ENCODE measurements around the gene HES7. TPM values are rescaled to one million over a fixed set of nuclear protein-coding genes. Genes with fewer than 3 reads are reported as not detected.

HES7 gene
- total and polyA plus RNA-seq, 4 donors = not detected

- Histone ChIP-seq H3K36me3 (ENCODE audit: control insufficient read depth in 4 of 4, insufficient read depth in 3 of 4, low read depth in 1 of 4, low read length in 3 of 4) (peaks cover 2 to 10% (median 6%) of the 10 kb centered on the region in 4 donors), H3K4me3 (ENCODE audit: low read depth in 1 of 3, low read length in 3 of 3) (no peak overlapping the region), H3K9ac (ENCODE audit: low read depth in 1 of 2, low read length in 2 of 2) (no peak overlapping the region), H3K27ac (ENCODE audit: low read depth in 1 of 2, low read length in 2 of 2) (no peak overlapping the region), H3K4me1 (ENCODE audit: control insufficient read depth in 4 of 4, insufficient read depth in 4 of 4, low read length in 3 of 4) (peaks cover 11 to 59% (median 44%) of the 10 kb centered on the region in 4 donors), H3K27me3 (ENCODE audit: control insufficient read depth in 4 of 4, insufficient read depth in 4 of 4, low read length in 3 of 4) (no peaks in the 10 kb centered on the region), H3K9me3 (ENCODE audit: control insufficient read depth in 4 of 4, low read length in 3 of 4) (no peaks in the 10 kb centered on the region)
- WGBS = 68% methylated on average over 4 of the region's 4 CpGs
- TF ChIP-seq HNF4A (conservative IDR thresholded peaks at IDR 0.05) (no peak), RXRA (IDR thresholded peaks at IDR 0.05) (no peak), HNF4G (IDR thresholded peaks at IDR 0.05) (no peak), SP1 (IDR thresholded peaks at IDR 0.05) (no peak), MAX (IDR thresholded peaks at IDR 0.05) (no peak), GABPA (IDR thresholded peaks at IDR 0.05 in 1 of 2, conservative IDR thresholded peaks at IDR 0.05 in 1 of 2) (no peak), REST (IDR thresholded peaks at IDR 0.05) (no peak), ZBTB33 (IDR thresholded peaks at IDR 0.05) (no peak), CTCF (IDR thresholded peaks at IDR 0.05; ENCODE audit: low read depth, low read length, missing input control) (no peak), EGR1 (IDR thresholded peaks at IDR 0.05; ENCODE audit: low read depth in 2 of 2) (no peak), FOXA2 (IDR thresholded peaks at IDR 0.05) (no peak), RAD21 (IDR thresholded peaks at IDR 0.05) (no peak), NR2F2 (IDR thresholded peaks at IDR 0.05) (no peak), TAF1 (conservative IDR thresholded peaks at IDR 0.05) (no peak), YY1 (IDR thresholded peaks at IDR 0.05) (no peak)
- DNase-seq (ENCODE audit: low spot score) = no peak
These were observed 36.3 kb upstream of the HES7 start for GRCh38 chr17:8160224-8160577.

GRCh38 chr17:8159459-8160223, 35.7 kb upstream of the HES7 start:
- Histone ChIP-seq H3K27me3 (ENCODE audit: control insufficient read depth in 4 of 4, insufficient read depth in 4 of 4, low read length in 3 of 4) (no peaks in the 10 kb centered on the region), H3K4me1 (ENCODE audit: control insufficient read depth in 4 of 4, insufficient read depth in 4 of 4, low read length in 3 of 4) (peaks cover 11 to 59% (median 43%) of the 10 kb centered on the region in 4 donors), H3K27ac (ENCODE audit: low read depth in 1 of 2, low read length in 2 of 2) (no peak overlapping the region), H3K4me3 (ENCODE audit: low read depth in 1 of 3, low read length in 3 of 3) (no peak overlapping the region), H3K36me3 (ENCODE audit: control insufficient read depth in 4 of 4, insufficient read depth in 3 of 4, low read depth in 1 of 4, low read length in 3 of 4) (peaks cover 2 to 10% (median 6%) of the 10 kb centered on the region in 4 donors), H3K9me3 (ENCODE audit: control insufficient read depth in 4 of 4, low read length in 3 of 4) (no peaks in the 10 kb centered on the region), H3K9ac (ENCODE audit: low read depth in 1 of 2, low read length in 2 of 2) (no peak overlapping the region)
- DNase-seq (ENCODE audit: low spot score) = no peak
- WGBS = 80% methylated on average over 4 of the region's 4 CpGs
- TF ChIP-seq RXRA (IDR thresholded peaks at IDR 0.05) (no peak), JUND (IDR thresholded peaks at IDR 0.05) (no peak), HNF4G (IDR thresholded peaks at IDR 0.05) (no peak), FOXA2 (IDR thresholded peaks at IDR 0.05) (no peak), YY1 (IDR thresholded peaks at IDR 0.05) (no peak), FOXA1 (IDR thresholded peaks at IDR 0.05) (no peak), SP1 (IDR thresholded peaks at IDR 0.05) (no peak), ATF3 (IDR thresholded peaks at IDR 0.05) (no peak), EGR1 (IDR thresholded peaks at IDR 0.05; ENCODE audit: low read depth in 2 of 2) (no peak), CTCF (IDR thresholded peaks at IDR 0.05; ENCODE audit: low read depth, low read length, missing input control) (no peak)
